ENCODE measurements around the gene WDR74. TPM values are rescaled to one million over a fixed set of nuclear protein-coding genes. Genes with fewer than 3 reads are reported as not detected.

WDR74 gene
- total and polyA plus RNA-seq, 2 of the 13 experiments (the other 11 are each of a cell fraction or from before 2014, with no cell fraction given), result 77.0 to 83.3 TPM

- peak; percentile 96 for TF ChIP-seq JDP2 (CRISPR knock-in tag; IDR thresholded peaks at IDR 0.05; ENCODE audit: borderline replicate concordance)
- TF ChIP-seq XBP1 (CRISPR knock-in tag; IDR thresholded peaks at IDR 0.05), result peak; percentile 87
- no peak for TF ChIP-seq NFE2L2 (IDR thresholded peaks at IDR 0.05; ENCODE audit: low read length)
- TF ChIP-seq ZKSCAN8 (CRISPR knock-in tag; IDR thresholded peaks at IDR 0.05; ENCODE audit: borderline replicate concordance), result peak; percentile 97
- TF ChIP-seq ZNF841 (CRISPR knock-in tag; IDR thresholded peaks at IDR 0.05; ENCODE audit: borderline replicate concordance), result peak; percentile 96
- TF ChIP-seq KLF15 (CRISPR knock-in tag; IDR thresholded peaks at IDR 0.05; ENCODE audit: borderline replicate concordance), result no peak; the same call in 1 of the 2 replicates
- TF ChIP-seq ZNF10 (CRISPR knock-in tag; IDR thresholded peaks at IDR 0.05; ENCODE audit: borderline replicate concordance, low read depth), result no peak
- TF ChIP-seq ZNF879 (CRISPR knock-in tag; IDR thresholded peaks at IDR 0.05), result no peak
- no peak for TF ChIP-seq CHD4 (IDR thresholded peaks at IDR 0.05; ENCODE audit: borderline replicate concordance, low read length)
- no peak for TF ChIP-seq NFRKB (IDR thresholded peaks at IDR 0.05)
- peak; percentile 88 for TF ChIP-seq FOXK2 (IDR thresholded peaks at IDR 0.05)
- no peak for TF ChIP-seq NFAT5 (CRISPR knock-in tag; IDR thresholded peaks at IDR 0.05)
- no peak for TF ChIP-seq ZNF776 (CRISPR knock-in tag; IDR thresholded peaks at IDR 0.05)
- peak; percentile 11; the same call in 1 of the 2 replicates for TF ChIP-seq SALL1 (CRISPR knock-in tag; IDR thresholded peaks at IDR 0.05)
- peak; percentile 96 for TF ChIP-seq NFIC (IDR thresholded peaks at IDR 0.05; ENCODE audit: low read length)
- TF ChIP-seq LCORL (IDR thresholded peaks at IDR 0.05), result no peak
- TF ChIP-seq LCORL (CRISPR knock-in tag; IDR thresholded peaks at IDR 0.05), result peak; percentile 44; the same call in 1 of the 2 replicates
- TF ChIP-seq RORA (CRISPR knock-in tag; IDR thresholded peaks at IDR 0.05), result no peak
- TF ChIP-seq GATAD1 (CRISPR knock-in tag; IDR thresholded peaks at IDR 0.05), result peak; percentile 83
- 0 out of 2 replicates have a peak, but pooled peaks have one; percentile 65 for TF ChIP-seq AHR (CRISPR knock-in tag; IDR thresholded peaks at IDR 0.05)
- peak; percentile 29; the same call in 1 of the 2 replicates for TF ChIP-seq ZMAT3 (CRISPR knock-in tag; conservative IDR thresholded peaks at IDR 0.05)
- peak; percentile 24; the same call in 1 of the 2 replicates for TF ChIP-seq TMF1 (CRISPR knock-in tag; IDR thresholded peaks at IDR 0.05; ENCODE audit: low read depth)
- TF ChIP-seq SRSF4 (IDR thresholded peaks at IDR 0.05; ENCODE audit: low read depth, low read length, poor library complexity, severe bottlenecking), result no peak
- no peak; the same call in 1 of the 2 replicates for TF ChIP-seq ZFAT (CRISPR knock-in tag; conservative IDR thresholded peaks at IDR 0.05)
Observed at GRCh38 chr11:62841361-62842170, 2.2 kb upstream of the WDR74 start (continued).

Measured in HepG2 (cell line).